ENCODE data around the gene ZBTB32.
A peak's percentile ranks its signal among the peaks of the same experiment; 100 is the strongest.

Gene ZBTB32

DNA sequence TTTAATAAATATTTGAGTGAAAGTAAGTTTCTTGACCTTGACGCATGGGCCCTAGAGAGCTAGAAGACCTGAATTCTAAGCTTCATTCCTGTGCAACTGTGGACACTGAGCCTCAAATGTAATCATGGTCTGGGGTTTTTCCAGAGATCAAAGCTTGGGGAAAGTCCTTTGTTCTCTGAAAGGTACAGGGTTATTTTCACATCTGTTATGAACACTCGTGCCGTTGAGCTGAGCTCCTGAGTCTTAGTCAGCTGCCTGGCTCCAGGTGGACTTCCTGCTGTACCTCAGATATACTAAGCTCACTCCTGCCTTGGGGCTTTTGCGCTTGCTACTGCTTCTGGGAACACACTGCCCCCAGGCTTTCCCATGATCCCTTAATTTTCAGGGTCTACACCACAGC, 7.5 kb upstream of the ZBTB32 start:
- no peak for DNase-seq

GRCh38 chr19:35702223-35703012, 1.9 kb upstream of the ZBTB32 start:
- peak; percentile 89 for DNase-seq

GRCh38 chr19:35703343-35703742, 1.0 kb upstream of the ZBTB32 start:
- no peak for DNase-seq

DNA sequence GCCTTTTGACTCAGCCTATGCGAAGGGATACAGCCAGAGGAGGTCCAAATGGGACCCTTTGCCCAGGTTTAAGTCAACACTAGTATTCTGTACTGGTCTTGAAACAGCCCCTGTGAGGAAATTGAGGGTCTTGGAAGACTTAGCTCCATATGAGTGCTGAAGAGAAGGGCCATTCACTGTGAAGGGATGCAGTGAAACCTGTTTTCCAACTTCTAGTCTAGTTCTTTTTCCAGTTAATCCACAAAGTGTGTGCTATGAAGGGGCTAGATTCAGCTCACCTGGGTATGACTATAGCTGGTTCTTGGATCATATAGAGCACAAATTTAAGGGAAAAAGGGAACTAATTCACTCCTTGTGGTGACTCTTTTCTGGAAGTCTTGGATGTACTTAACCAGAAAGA, 4.0 kb downstream of the ZBTB32 start:
- DNase-seq: no peak

DNA sequence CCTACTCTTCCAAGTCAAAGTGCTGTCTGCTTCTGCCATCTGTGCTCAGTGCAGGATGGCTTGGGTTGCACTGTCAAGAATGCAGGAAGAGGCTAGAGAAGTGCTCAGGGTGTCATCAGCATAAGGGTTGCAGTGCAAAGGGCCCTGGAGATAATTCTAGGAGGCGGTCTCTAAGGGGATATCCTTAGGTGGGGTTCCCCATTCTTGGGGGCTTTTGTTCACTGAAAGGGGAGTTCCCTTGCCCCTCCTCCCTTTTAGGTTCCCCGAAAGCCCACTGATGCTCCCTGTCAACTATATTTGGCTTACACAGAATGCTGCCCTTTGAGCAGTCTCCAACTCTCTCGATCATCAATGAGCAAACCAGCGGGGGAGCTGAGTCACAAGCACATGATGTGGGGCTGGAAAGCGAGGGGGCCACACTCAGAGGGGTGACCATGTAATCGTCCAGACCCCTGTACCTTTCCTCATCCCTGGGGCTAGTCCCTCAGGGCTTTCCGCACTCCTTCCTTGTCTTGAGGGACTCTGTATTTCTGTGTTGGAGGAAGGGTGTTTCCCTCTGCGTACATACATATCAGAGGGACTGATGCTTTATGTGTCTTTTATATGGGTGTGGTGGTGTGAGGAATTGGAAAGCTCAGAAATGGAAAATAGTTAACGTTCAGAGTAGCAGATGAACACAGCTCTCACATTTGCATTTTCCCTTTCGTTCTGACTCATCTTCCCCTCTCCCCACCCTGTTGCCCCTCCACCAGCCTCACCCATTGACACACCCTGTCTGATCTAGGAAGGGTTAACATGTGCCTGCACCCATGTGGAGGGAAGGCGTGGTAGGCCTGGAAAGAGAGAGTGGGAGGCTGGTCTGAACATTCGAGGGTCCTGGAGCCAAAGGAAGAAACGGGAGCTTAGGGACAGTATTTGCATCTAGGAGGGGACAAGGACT, 6.7 kb downstream of the ZBTB32 start:
- no peak for DNase-seq

GRCh38 chr19:35712567-35713505, 8.5 kb downstream of the ZBTB32 start:
- DNase-seq: peak; percentile 29

GRCh38 chr19:35713506-35713850, 9.1 kb downstream of the ZBTB32 start:
- no peak for DNase-seq

GRCh38 chr19:35713904-35714495, 9.6 kb downstream of the ZBTB32 start:
- DNase-seq: no peak

DNA sequence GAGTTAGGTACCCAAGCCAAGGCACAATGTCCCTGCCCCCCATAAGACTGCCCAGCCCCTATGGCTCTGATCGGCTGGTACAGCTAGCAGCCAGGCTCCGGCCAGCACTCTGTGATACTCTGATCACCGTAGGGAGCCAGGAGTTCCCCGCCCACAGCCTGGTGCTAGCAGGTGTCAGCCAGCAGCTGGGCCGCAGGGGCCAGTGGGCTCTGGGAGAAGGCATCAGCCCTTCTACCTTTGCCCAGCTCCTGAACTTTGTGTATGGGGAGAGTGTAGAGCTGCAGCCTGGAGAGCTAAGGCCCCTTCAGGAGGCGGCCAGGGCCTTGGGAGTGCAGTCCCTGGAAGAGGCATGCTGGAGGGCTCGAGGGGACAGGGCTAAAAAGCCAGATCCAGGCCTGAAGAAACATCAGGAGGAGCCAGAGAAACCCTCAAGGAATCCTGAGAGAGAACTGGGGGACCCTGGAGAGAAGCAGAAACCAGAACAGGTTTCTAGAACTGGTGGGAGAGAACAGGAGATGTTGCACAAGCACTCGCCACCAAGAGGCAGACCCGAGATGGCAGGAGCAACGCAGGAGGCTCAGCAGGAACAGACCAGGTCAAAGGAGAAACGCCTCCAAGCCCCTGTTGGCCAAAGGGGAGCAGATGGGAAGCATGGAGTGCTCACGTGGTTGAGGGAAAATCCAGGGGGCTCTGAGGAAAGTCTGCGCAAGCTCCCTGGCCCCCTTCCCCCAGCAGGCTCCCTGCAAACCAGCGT, 10.4 kb downstream of the ZBTB32 start:
- DNase-seq: no peak

GRCh38 chr19:35715355-35715809, 11.0 kb downstream of the ZBTB32 start:
- no peak for DNase-seq

- DNase-seq: no peak
Observed at GRCh38 chr19:35715981-35716800, 11.8 kb downstream of the ZBTB32 start.

- peak; percentile 95 for DNase-seq
Observed at GRCh38 chr19:35716801-35717664, 12.7 kb downstream of the ZBTB32 start.

DNA sequence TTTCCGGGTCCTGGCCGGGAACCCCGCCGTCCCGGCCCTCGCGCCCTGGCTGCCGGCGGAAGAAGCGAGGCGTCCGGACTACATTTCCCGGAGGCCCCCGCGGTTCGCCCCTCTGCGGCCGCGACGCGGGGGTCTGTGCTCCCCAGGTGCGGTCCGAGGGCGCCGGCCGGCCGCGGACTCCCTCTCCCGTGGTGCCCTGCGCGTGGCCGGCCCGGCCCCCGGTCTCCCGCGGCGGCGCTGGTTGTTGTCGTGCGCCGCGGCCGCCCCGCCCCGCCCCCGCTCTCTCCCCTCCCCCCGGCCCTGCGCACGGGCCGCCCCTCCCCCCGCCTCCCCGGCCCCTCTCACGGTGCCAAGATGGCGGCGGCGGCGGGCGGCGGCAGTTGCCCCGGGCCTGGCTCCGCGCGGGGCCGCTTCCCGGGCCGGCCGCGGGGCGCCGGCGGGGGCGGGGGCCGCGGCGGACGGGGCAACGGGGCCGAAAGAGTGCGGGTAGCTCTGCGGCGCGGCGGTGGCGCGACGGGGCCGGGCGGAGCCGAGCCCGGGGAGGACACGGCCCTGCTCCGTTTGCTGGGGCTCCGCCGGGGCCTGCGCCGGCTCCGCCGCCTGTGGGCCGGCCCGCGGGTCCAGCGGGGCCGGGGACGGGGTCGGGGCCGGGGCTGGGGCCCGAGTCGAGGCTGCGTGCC, 13.4 kb downstream of the ZBTB32 start, which contains the start of gene KMT2B:
Gene KMT2B, plus strand, starts transcription at position 339 of the 680 bp plus-strand sequence. Its CDS starts 16 bp downstream, at position 355.
- DNase-seq: no peak

GRCh38 chr19:35718345-35719041, 14.1 kb downstream of the ZBTB32 start:
- DNase-seq: peak; percentile 27

- no peak for DNase-seq
Observed at GRCh38 chr19:35719402-35720162, 15.2 kb downstream of the ZBTB32 start.

- no peak for DNase-seq
Observed at GRCh38 chr19:35720163-35720524, 15.8 kb downstream of the ZBTB32 start.

- DNase-seq: no peak
Observed at GRCh38 chr19:35720648-35721047, 16.3 kb downstream of the ZBTB32 start.

Measured in effector CD4-positive, alpha-beta T cell (primary cell).